CD8-positive, alpha-beta memory T cell (primary cell): Measurements from ENCODE around the gene TRMU. TPM values are rescaled to one million over a fixed set of nuclear protein-coding genes. Genes with fewer than 3 reads are reported as not detected.

Source experiments
- CTCF ChIA-PET: fragments of 350-600 bp; sonication (Branson Sonifier 250); formaldehyde crosslinking; loops from one replicate; lab custom pipeline; 2021; ENCODE audit warnings: antibody characterized with exemption; lab: Charles Lee
- POLR2A ChIA-PET: fragments of 350-600 bp; sonication (Branson Sonifier 250); formaldehyde crosslinking; loops from one replicate; lab custom pipeline; 2021; ENCODE audit warnings: antibody characterized with exemption; lab: Charles Lee
- DNase-seq, 5 donors: peaks; one replicate each; pipeline versions ENCODE4 v3.0.0 to v3.0.0-alpha.2; 2020 to 2022; ENCODE audit warnings: mixed read lengths in 1 of 5
- H3K27ac ChIP-seq: one replicate; pipeline ENCODE4 v1.7.0; 2013; ENCODE audit warnings: low read depth, mild to moderate bottlenecking, low read length, moderate library complexity
- H3K27me3 ChIP-seq: 2 replicates; pipeline ENCODE4 v1.7.0; 2013; ENCODE audit warnings: low read length, mild to moderate bottlenecking; ENCODE audit not compliant: insufficient read depth, poor library complexity, severe bottlenecking
- H3K36me3 ChIP-seq: 2 replicates; pipeline ENCODE4 v1.7.0; 2013; ENCODE audit warnings: mild to moderate bottlenecking, low read length, moderate library complexity; ENCODE audit not compliant: insufficient read depth
- H3K4me1 ChIP-seq: 2 replicates; pipeline ENCODE4 v1.7.0; 2013; ENCODE audit warnings: mild to moderate bottlenecking, low read length, moderate library complexity; ENCODE audit not compliant: insufficient read depth
- H3K4me3 ChIP-seq: 2 replicates; pipeline ENCODE4 v1.7.0; 2013; ENCODE audit warnings: mild to moderate bottlenecking, low read length
- H3K9me3 ChIP-seq: 2 replicates; pipeline ENCODE4 v1.7.0; 2013; ENCODE audit warnings: mild to moderate bottlenecking, low read length
- H3K27ac Mint-ChIP-seq, 8 donors: one replicate each; pipeline ENCODE4 v1.8.0; 2020 to 2021; ENCODE audit warnings: mixed read lengths in 8 of 8, mild to moderate bottlenecking in 6 of 8, inconsistent platforms in 3 of 8, moderate library complexity in 3 of 8
- H3K27me3 Mint-ChIP-seq, 2 donors: one replicate each; pipeline ENCODE4 v1.8.0; 2020 to 2021; ENCODE audit warnings: mixed read lengths in 2 of 2, mild to moderate bottlenecking in 1 of 2, moderate library complexity in 1 of 2
- H3K36me3 Mint-ChIP-seq, 3 donors: one replicate each; pipeline ENCODE4 v1.8.0; 2020 to 2021; ENCODE audit warnings: mixed read lengths in 3 of 3, inconsistent platforms in 1 of 3, mild to moderate bottlenecking in 1 of 3
- H3K4me1 Mint-ChIP-seq, 3 donors: one replicate each; pipeline ENCODE4 v1.8.0; 2020 to 2021; ENCODE audit warnings: mixed read lengths in 3 of 3, inconsistent platforms in 1 of 3, mild to moderate bottlenecking in 1 of 3
- H3K4me3 Mint-ChIP-seq, 7 donors: one replicate each; pipeline ENCODE4 v1.8.0; 2020 to 2021; ENCODE audit warnings: mixed read lengths in 7 of 7, mild to moderate bottlenecking in 6 of 7, moderate library complexity in 4 of 7, inconsistent platforms in 2 of 7
- H3K9me3 Mint-ChIP-seq, 5 donors: one replicate each; pipeline ENCODE4 v1.8.0; 2020 to 2022; ENCODE audit warnings: mixed read lengths in 5 of 5, mild to moderate bottlenecking in 3 of 5, moderate library complexity in 2 of 5, inconsistent platforms in 1 of 5
- polyA plus RNA-seq: library from polyadenylated mRNA; unstranded; fragments of 300-500 nt; fragmentation: Illumina TruSeq; gene quantifications from one replicate; pipeline ENCODE4 v1.2.3, GENCODE V29; 2021
- total RNA-seq, 2 experiments: library from RNA; stranded (reverse); gene quantifications; one replicate each; pipeline ENCODE4 v1.2.3, GENCODE V29; 2021

TRMU gene
- total and polyA plus RNA-seq, 3 experiments from 2014 or later: 13.3 to 69.5 (median 68.9) TPM

GRCh38 chr22:46331496-46331895, 4.0 kb upstream of the TRMU start:
- POLR2A ChIA-PET: no interaction called here
- Histone ChIP-seq H3K4me3 (no peak overlapping the region), H3K36me3 (no peaks in the 10 kb centered on the region), H3K4me1 (peaks cover 2% of the 10 kb centered on the region), H3K9me3 (no peaks in the 10 kb centered on the region), H3K27me3 (no peaks in the 10 kb centered on the region), H3K27ac (no peak overlapping the region)
- Mint-ChIP-seq H3K27me3 (no peaks in the 10 kb centered on the region), H3K27ac (no peak overlapping the region), H3K4me3 (no peak overlapping the region), H3K4me1 (peaks cover 6 to 15% (median 13%) of the 10 kb centered on the region in 3 donors), H3K9me3 (no peaks in the 10 kb centered on the region), H3K36me3 (peaks cover 0 to 8% (median 0%) of the 10 kb centered on the region in 3 donors)
- no peak for DNase-seq
- CTCF ChIA-PET: interaction anchor here (0.9 to 1.4 kb wide), 2 partner anchors 54 to 325 kb away, joined by 3 read pairs; no protein-coding TSS in a partner anchor

GRCh38 chr22:46336119-46337078, 885 bp downstream of the TRMU start:
- Histone ChIP-seq H3K27me3 (no peaks in the 10 kb centered on the region), H3K9me3 (no peaks in the 10 kb centered on the region), H3K4me1 (peaks cover 9% of the 10 kb centered on the region), H3K36me3 (peaks cover 20% of the 10 kb centered on the region), H3K27ac (peak overlapping the region; percentile 65), H3K4me3 (peak overlapping the region; percentile 58)
- Mint-ChIP-seq H3K9me3 (no peaks in the 10 kb centered on the region), H3K36me3 (peaks cover 6 to 50% (median 12%) of the 10 kb centered on the region in 3 donors), H3K4me3 (peak overlapping the region; percentile 90 to 97 (median 94)), H3K27ac (peak overlapping the region; percentile 51 to 98 (median 92)), H3K27me3 (no peaks in the 10 kb centered on the region), H3K4me1 (peaks cover 36 to 54% (median 53%) of the 10 kb centered on the region in 3 donors)
- ChIA-PET POLR2A (interaction anchor here (0.5 to 1.0 kb wide), 2 partner anchors 155 to 426 kb away, joined by 3 read pairs; partner anchors contain the start of gene TBC1D22A), CTCF (interaction anchor here (0.9 to 1.2 kb wide), 3 partner anchors 208 to 330 kb away, joined by 3 read pairs; no protein-coding TSS in a partner anchor)
- peak in 1 of 5 donors; percentile 41 for DNase-seq

DNA sequence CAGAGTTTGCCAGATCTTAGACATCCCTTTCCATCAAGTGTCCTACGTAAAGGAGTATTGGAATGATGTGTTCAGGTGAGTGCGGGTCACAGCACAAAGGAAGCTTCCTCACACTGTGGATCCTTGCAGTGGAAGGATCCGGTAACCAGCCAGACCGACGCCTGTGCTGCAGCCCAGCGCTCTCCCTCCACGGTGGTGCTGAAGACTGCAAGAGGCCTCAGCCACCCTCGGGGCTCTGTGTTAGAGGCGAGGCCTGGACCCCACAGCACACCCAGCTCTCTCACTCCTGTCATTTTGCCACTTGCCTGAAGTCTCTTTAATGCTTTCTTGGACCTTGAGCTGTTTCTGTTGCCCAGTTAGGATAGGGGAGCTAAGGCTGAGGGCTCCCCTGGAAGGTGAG, 2.4 kb downstream of the TRMU start:
- H3K4me1 ChIP-seq: peaks cover 9% of the 10 kb centered on the region
- no peaks in the 10 kb centered on the region for H3K27me3 ChIP-seq
- H3K4me1 Mint-ChIP-seq: peaks cover 38 to 60% (median 55%) of the 10 kb centered on the region in 3 donors
- peaks cover 23% of the 10 kb centered on the region for H3K36me3 ChIP-seq
- H3K4me3 ChIP-seq: no peak overlapping the region
- ChIA-PET CTCF (no interaction called here), POLR2A (no interaction called here)
- H3K36me3 Mint-ChIP-seq: peaks cover 10 to 65% (median 12%) of the 10 kb centered on the region in 3 donors
- H3K4me3 Mint-ChIP-seq: peak overlapping the region in 6 of 7 donors; percentile 48 to 96 (median 92)
- H3K27ac Mint-ChIP-seq: peak overlapping the region in 4 of 8 donors; percentile 31 to 94 (median 51)
- no peaks in the 10 kb centered on the region for H3K27me3 Mint-ChIP-seq
- H3K27ac ChIP-seq: no peak overlapping the region
- H3K9me3 ChIP-seq: no peaks in the 10 kb centered on the region
- no peaks in the 10 kb centered on the region for H3K9me3 Mint-ChIP-seq
- DNase-seq: no peak

GRCh38 chr22:46338636-46339035, 3.1 kb downstream of the TRMU start:
- CTCF ChIA-PET: interaction anchor here (1.0 kb wide), 1 partner anchor 17 kb away, joined by 4 read pairs; no protein-coding TSS in a partner anchor
- Mint-ChIP-seq H3K4me3 (peak overlapping the region in 3 of 7 donors; percentile 18 to 63 (median 31)), H3K27ac (peak overlapping the region in 3 of 8 donors; percentile 9 to 77 (median 51)), H3K36me3 (peaks cover 11 to 72% (median 12%) of the 10 kb centered on the region in 3 donors), H3K27me3 (no peaks in the 10 kb centered on the region), H3K9me3 (no peaks in the 10 kb centered on the region), H3K4me1 (peaks cover 38 to 60% (median 55%) of the 10 kb centered on the region in 3 donors)
- POLR2A ChIA-PET: no interaction called here
- H3K27ac ChIP-seq: no peak overlapping the region
- DNase-seq: no peak
- H3K36me3 ChIP-seq: peaks cover 30% of the 10 kb centered on the region
- H3K9me3 ChIP-seq: no peaks in the 10 kb centered on the region
- peaks cover 9% of the 10 kb centered on the region for H3K4me1 ChIP-seq
- no peaks in the 10 kb centered on the region for H3K27me3 ChIP-seq
- H3K4me3 ChIP-seq: no peak overlapping the region

DNA sequence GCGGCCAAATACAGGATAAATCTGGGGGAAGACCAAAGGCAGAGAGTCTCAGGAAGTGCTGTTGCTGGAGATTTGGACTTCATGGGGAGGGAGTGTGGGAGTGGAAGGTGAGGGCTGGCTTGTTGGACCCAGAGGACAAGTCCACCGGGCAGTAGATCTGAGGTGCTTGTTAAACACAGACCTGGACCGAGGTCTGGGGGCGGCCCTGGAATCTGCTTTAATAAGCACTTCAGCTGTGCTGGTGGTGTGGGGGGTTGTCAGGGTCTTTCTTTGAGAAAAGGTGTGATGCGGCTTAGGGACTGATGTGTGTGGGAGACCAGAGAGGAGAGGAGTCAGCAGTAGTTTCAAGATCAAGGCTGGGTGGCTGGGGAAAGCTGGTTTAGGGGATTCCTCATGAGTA, 4.4 kb downstream of the TRMU start:
- Mint-ChIP-seq H3K4me3 (peak overlapping the region in 1 of 7 donors; percentile 61), H3K9me3 (no peaks in the 10 kb centered on the region), H3K27ac (peak overlapping the region in 2 of 8 donors; percentile 9 to 77), H3K27me3 (no peaks in the 10 kb centered on the region), H3K4me1 (peaks cover 38 to 60% (median 56%) of the 10 kb centered on the region in 3 donors), H3K36me3 (peaks cover 16 to 86% (median 19%) of the 10 kb centered on the region in 3 donors)
- CTCF ChIA-PET: no interaction called here
- Histone ChIP-seq H3K9me3 (no peaks in the 10 kb centered on the region), H3K27ac (no peak overlapping the region), H3K4me1 (peaks cover 9% of the 10 kb centered on the region), H3K4me3 (no peak overlapping the region), H3K27me3 (no peaks in the 10 kb centered on the region), H3K36me3 (peaks cover 38% of the 10 kb centered on the region)
- POLR2A ChIA-PET: no interaction called here
- peak in 1 of 5 donors; percentile 18 for DNase-seq

DNA sequence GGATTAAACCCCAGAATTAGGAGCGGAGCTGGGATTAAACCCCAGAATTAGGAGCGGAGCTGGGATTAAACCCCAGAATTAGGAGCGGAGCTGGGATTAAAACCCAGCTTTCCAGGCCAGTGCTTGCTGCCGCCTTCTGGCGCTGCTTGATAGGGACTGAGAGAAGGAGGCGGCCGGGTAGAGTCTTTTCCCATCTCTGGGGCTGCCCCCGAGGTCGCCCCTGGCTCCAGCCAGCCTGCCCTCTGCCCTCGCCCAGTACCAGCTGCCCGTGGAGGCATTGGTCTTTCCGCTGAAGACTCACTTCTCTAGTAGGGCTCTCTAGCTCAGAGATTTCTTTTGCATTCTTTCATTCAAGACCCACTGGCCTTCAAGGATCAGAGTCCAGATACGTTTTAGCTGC, 5.2 kb downstream of the TRMU start:
- no peak overlapping the region for H3K4me3 ChIP-seq
- Mint-ChIP-seq H3K27ac (no peak overlapping the region), H3K36me3 (peaks cover 16 to 88% (median 19%) of the 10 kb centered on the region in 3 donors), H3K9me3 (no peaks in the 10 kb centered on the region), H3K4me1 (peaks cover 36 to 57% (median 52%) of the 10 kb centered on the region in 3 donors), H3K4me3 (no peak overlapping the region), H3K27me3 (no peaks in the 10 kb centered on the region)
- ChIA-PET POLR2A (no interaction called here), CTCF (no interaction called here)
- H3K9me3 ChIP-seq: no peaks in the 10 kb centered on the region
- peaks cover 41% of the 10 kb centered on the region for H3K36me3 ChIP-seq
- no peaks in the 10 kb centered on the region for H3K27me3 ChIP-seq
- peaks cover 9% of the 10 kb centered on the region for H3K4me1 ChIP-seq
- DNase-seq: peak in 1 of 5 donors; percentile 12
- H3K27ac ChIP-seq: no peak overlapping the region

GRCh38 chr22:46346680-46347405, 11.3 kb downstream of the TRMU start:
- Mint-ChIP-seq H3K4me1 (peaks cover 3 to 11% (median 9%) of the 10 kb centered on the region in 3 donors), H3K9me3 (no peaks in the 10 kb centered on the region), H3K27ac (no peak overlapping the region), H3K4me3 (no peak overlapping the region), H3K27me3 (no peaks in the 10 kb centered on the region), H3K36me3 (peaks cover 7 to 97% (median 23%) of the 10 kb centered on the region in 3 donors)
- H3K4me3 ChIP-seq: no peak overlapping the region
- H3K4me1 ChIP-seq: no peaks in the 10 kb centered on the region
- no peaks in the 10 kb centered on the region for H3K27me3 ChIP-seq
- no peaks in the 10 kb centered on the region for H3K9me3 ChIP-seq
- ChIA-PET POLR2A (no interaction called here), CTCF (no interaction called here)
- peaks cover 63% of the 10 kb centered on the region for H3K36me3 ChIP-seq
- no peak for DNase-seq
- H3K27ac ChIP-seq: no peak overlapping the region
